CD8-positive, alpha-beta memory T cell (primary cell): ENCODE results near the gene DAP3. TPM values are rescaled to one million over a fixed set of nuclear protein-coding genes. Genes with fewer than 3 reads are reported as not detected.
A peak's percentile ranks its signal among the peaks of the same experiment; 100 is the strongest.
"Not testable (repeated sequence)": the region's sequence is repeated elsewhere in the genome, so short reads cannot be mapped to it uniquely, and the experiment has no call there.

Source experiments
- CTCF ChIA-PET: fragments of 350-600 bp; sonication (Branson Sonifier 250); formaldehyde crosslinking; loops from one replicate; lab custom pipeline; 2021; ENCODE audit warnings: antibody characterized with exemption; lab: Charles Lee
- POLR2A ChIA-PET: fragments of 350-600 bp; sonication (Branson Sonifier 250); formaldehyde crosslinking; loops from one replicate; lab custom pipeline; 2021; ENCODE audit warnings: antibody characterized with exemption; lab: Charles Lee
- DNase-seq, 5 donors: peaks; one replicate each; pipeline versions ENCODE4 v3.0.0 to v3.0.0-alpha.2; 2020 to 2022; ENCODE audit warnings: mixed read lengths in 1 of 5
- H3K27ac ChIP-seq: one replicate; pipeline ENCODE4 v1.7.0; 2013; ENCODE audit warnings: low read depth, mild to moderate bottlenecking, low read length, moderate library complexity
- H3K27me3 ChIP-seq: 2 replicates; pipeline ENCODE4 v1.7.0; 2013; ENCODE audit warnings: low read length, mild to moderate bottlenecking; ENCODE audit not compliant: insufficient read depth, poor library complexity, severe bottlenecking
- H3K36me3 ChIP-seq: 2 replicates; pipeline ENCODE4 v1.7.0; 2013; ENCODE audit warnings: mild to moderate bottlenecking, low read length, moderate library complexity; ENCODE audit not compliant: insufficient read depth
- H3K4me1 ChIP-seq: 2 replicates; pipeline ENCODE4 v1.7.0; 2013; ENCODE audit warnings: mild to moderate bottlenecking, low read length, moderate library complexity; ENCODE audit not compliant: insufficient read depth
- H3K4me3 ChIP-seq: 2 replicates; pipeline ENCODE4 v1.7.0; 2013; ENCODE audit warnings: mild to moderate bottlenecking, low read length
- H3K9me3 ChIP-seq: 2 replicates; pipeline ENCODE4 v1.7.0; 2013; ENCODE audit warnings: mild to moderate bottlenecking, low read length
- H3K27ac Mint-ChIP-seq, 8 donors: one replicate each; pipeline ENCODE4 v1.8.0; 2020 to 2021; ENCODE audit warnings: mixed read lengths in 8 of 8, mild to moderate bottlenecking in 6 of 8, inconsistent platforms in 3 of 8, moderate library complexity in 3 of 8
- H3K27me3 Mint-ChIP-seq, 2 donors: one replicate each; pipeline ENCODE4 v1.8.0; 2020 to 2021; ENCODE audit warnings: mixed read lengths in 2 of 2, mild to moderate bottlenecking in 1 of 2, moderate library complexity in 1 of 2
- H3K36me3 Mint-ChIP-seq, 3 donors: one replicate each; pipeline ENCODE4 v1.8.0; 2020 to 2021; ENCODE audit warnings: mixed read lengths in 3 of 3, inconsistent platforms in 1 of 3, mild to moderate bottlenecking in 1 of 3
- H3K4me1 Mint-ChIP-seq, 3 donors: one replicate each; pipeline ENCODE4 v1.8.0; 2020 to 2021; ENCODE audit warnings: mixed read lengths in 3 of 3, inconsistent platforms in 1 of 3, mild to moderate bottlenecking in 1 of 3
- H3K4me3 Mint-ChIP-seq, 7 donors: one replicate each; pipeline ENCODE4 v1.8.0; 2020 to 2021; ENCODE audit warnings: mixed read lengths in 7 of 7, mild to moderate bottlenecking in 6 of 7, moderate library complexity in 4 of 7, inconsistent platforms in 2 of 7
- H3K9me3 Mint-ChIP-seq, 5 donors: one replicate each; pipeline ENCODE4 v1.8.0; 2020 to 2022; ENCODE audit warnings: mixed read lengths in 5 of 5, mild to moderate bottlenecking in 3 of 5, moderate library complexity in 2 of 5, inconsistent platforms in 1 of 5
- polyA plus RNA-seq: library from polyadenylated mRNA; unstranded; fragments of 300-500 nt; fragmentation: Illumina TruSeq; gene quantifications from one replicate; pipeline ENCODE4 v1.2.3, GENCODE V29; 2021
- total RNA-seq, 2 experiments: library from RNA; stranded (reverse); gene quantifications; one replicate each; pipeline ENCODE4 v1.2.3, GENCODE V29; 2021

The DAP3 gene
- total and polyA plus RNA-seq, 3 experiments from 2014 or later, result 96.7 to 160 (median 156) TPM

DNA sequence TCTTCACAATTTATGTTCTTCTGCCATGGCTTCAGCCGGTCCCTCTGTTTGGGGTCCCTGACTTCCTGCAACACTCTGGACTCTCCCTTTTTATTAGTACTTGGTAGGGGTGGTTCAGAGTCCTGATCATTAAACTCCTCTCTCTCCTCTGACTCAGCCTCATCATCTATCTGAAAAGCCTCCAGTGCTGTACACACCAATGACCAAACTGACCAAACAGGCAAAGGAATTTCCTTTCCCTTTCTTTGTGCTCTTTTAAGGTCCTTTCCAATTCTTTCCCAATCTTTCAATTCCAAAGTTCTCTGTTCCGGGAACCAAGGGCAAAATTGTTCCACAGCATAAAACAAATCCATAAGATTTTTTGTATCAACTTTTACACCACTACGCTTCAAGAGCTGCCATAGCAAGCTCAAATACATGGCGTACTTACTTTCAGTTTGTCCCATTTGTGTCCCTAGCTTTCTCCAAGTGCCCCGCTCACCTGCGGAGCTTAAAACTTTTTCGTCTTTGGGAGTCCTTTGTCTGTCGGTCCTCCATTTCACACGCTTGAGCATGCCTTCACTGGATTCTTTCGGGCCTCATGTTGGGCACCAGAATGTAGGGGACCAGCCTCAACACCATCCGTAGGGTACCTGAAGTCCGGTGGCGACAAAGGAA lies 9.6 kb downstream of the DAP3 start:
- Histone ChIP-seq H3K4me3 (peak overlapping the region; percentile 7), H3K36me3 (no peaks in the 10 kb centered on the region), H3K27me3 (no peaks in the 10 kb centered on the region), H3K27ac (peak overlapping the region; percentile 51), H3K9me3 (no peaks in the 10 kb centered on the region), H3K4me1 (peaks cover 9% of the 10 kb centered on the region)
- no peak overlapping the region for H3K4me3 Mint-ChIP-seq
- no peaks in the 10 kb centered on the region for H3K27me3 Mint-ChIP-seq
- no peaks in the 10 kb centered on the region for H3K9me3 Mint-ChIP-seq
- CTCF ChIA-PET, result no interaction called here
- H3K27ac Mint-ChIP-seq, result peak overlapping the region in 2 of 8 donors; percentile 8 to 9
- peaks cover 45 to 71% (median 68%) of the 10 kb centered on the region in 3 donors for H3K4me1 Mint-ChIP-seq
- POLR2A ChIA-PET, result no interaction called here
- no peak for DNase-seq
- peaks cover 0 to 9% (median 5%) of the 10 kb centered on the region in 3 donors for H3K36me3 Mint-ChIP-seq

GRCh38 chr1:155699062-155699461 lies 10.2 kb downstream of the DAP3 start:
- H3K4me3 Mint-ChIP-seq, H3K9me3 Mint-ChIP-seq, H3K36me3 Mint-ChIP-seq, DNase-seq, CTCF ChIA-PET, H3K36me3 ChIP-seq, H3K27me3 Mint-ChIP-seq, H3K9me3 ChIP-seq, H3K4me3 ChIP-seq, POLR2A ChIA-PET, H3K27me3 ChIP-seq, H3K4me1 ChIP-seq: not testable (repeated sequence)
- peaks cover 42 to 70% (median 68%) of the 10 kb centered on the region in 3 donors for H3K4me1 Mint-ChIP-seq
- H3K27ac Mint-ChIP-seq, result peak overlapping the region in 1 of 8 donors; percentile 8
- H3K27ac ChIP-seq, result peak overlapping the region; percentile 51

DNA sequence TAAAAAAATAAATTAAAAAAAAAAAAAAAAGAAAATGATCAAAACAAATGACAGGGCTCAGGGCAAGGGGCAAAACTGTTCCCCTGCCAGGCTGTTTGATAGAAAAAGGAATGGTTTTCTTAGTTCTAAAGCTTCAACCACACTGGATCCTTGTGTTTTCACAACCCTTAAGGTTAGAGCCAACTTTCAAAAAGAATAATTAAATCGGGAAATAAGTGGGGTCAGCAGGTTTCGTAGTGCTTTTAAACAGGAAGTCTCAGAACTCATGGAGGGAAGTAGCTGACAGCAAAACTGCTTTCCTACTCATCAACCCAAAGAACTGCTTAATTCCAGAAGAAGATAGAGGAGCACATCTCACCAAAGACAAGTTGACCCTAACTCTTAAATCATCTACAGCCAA lies 12.8 kb downstream of the DAP3 start:
- H3K36me3 Mint-ChIP-seq, H3K27ac ChIP-seq, H3K27ac Mint-ChIP-seq, H3K36me3 ChIP-seq, H3K27me3 ChIP-seq, H3K9me3 ChIP-seq, CTCF ChIA-PET, H3K4me1 ChIP-seq, H3K9me3 Mint-ChIP-seq, H3K4me3 Mint-ChIP-seq, DNase-seq, H3K27me3 Mint-ChIP-seq, H3K4me3 ChIP-seq, POLR2A ChIA-PET: not testable (repeated sequence)
- peaks cover 22 to 57% (median 49%) of the 10 kb centered on the region in 3 donors for H3K4me1 Mint-ChIP-seq

DNA sequence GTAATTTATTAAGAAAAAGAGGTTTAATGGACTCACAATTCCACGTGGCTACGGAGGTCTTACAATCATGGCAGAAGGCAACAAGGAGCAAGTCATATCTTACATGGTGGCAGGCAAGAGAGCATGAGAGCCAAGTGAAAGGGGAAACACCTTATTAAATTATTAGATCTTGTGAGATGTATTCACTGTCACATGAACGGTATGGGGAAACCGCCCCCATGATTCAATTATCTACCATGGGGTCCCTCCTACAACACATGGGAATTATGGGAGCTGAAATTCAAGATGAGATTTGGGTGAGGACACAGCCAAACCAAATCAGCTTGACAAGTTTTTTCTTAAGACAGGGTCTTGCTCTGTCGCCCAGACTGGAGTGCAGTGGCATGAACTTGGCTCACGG lies 14.3 kb downstream of the DAP3 start:
- ChIA-PET CTCF (no interaction called here), POLR2A (no interaction called here)
- peaks cover 0 to 8% (median 3%) of the 10 kb centered on the region in 3 donors for H3K36me3 Mint-ChIP-seq
- no peaks in the 10 kb centered on the region for H3K27me3 ChIP-seq
- H3K4me1 ChIP-seq, result no peaks in the 10 kb centered on the region
- no peak overlapping the region for H3K27ac ChIP-seq
- no peaks in the 10 kb centered on the region for H3K36me3 ChIP-seq
- H3K27me3 Mint-ChIP-seq, result no peaks in the 10 kb centered on the region
- H3K9me3 Mint-ChIP-seq, result no peaks in the 10 kb centered on the region
- DNase-seq, result no peak
- H3K4me3 Mint-ChIP-seq, result no peak overlapping the region
- H3K4me1 Mint-ChIP-seq, result peaks cover 18 to 53% (median 43%) of the 10 kb centered on the region in 3 donors
- H3K9me3 ChIP-seq, result no peaks in the 10 kb centered on the region
- no peak overlapping the region for H3K4me3 ChIP-seq
- peak overlapping the region in 4 of 8 donors; percentile 7 to 82 (median 48) for H3K27ac Mint-ChIP-seq

DNA sequence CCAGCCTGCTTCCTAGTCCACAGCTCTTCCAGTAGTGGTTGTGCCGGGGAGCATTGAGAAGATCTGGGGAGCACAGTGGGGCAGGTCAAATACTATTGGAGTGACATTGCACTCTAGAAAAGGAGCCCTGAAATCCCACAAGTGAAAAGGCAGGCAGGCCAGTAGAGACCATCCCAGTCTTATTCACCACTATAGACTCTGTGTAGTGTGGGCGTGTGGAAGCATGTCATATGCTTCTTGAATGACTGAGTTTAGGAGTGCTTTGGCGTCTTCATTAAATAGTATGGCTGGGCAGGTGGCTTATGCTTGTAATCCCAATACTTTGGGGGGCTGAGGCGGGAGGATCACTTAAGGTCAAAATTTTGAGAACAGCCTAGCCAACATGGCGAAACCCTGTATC lies 15.5 kb downstream of the DAP3 start:
- CTCF ChIA-PET, H3K4me3 Mint-ChIP-seq, H3K9me3 ChIP-seq, H3K4me1 ChIP-seq, POLR2A ChIA-PET, H3K9me3 Mint-ChIP-seq, H3K27me3 ChIP-seq, H3K36me3 ChIP-seq, H3K27ac ChIP-seq, H3K27me3 Mint-ChIP-seq, H3K4me3 ChIP-seq, DNase-seq: not testable (repeated sequence)
- Mint-ChIP-seq H3K27ac (peak overlapping the region in 5 of 8 donors; percentile 2 to 77 (median 43)), H3K36me3 (peaks cover 0 to 11% (median 3%) of the 10 kb centered on the region in 3 donors), H3K4me1 (peaks cover 17 to 46% (median 31%) of the 10 kb centered on the region in 3 donors)

DNA sequence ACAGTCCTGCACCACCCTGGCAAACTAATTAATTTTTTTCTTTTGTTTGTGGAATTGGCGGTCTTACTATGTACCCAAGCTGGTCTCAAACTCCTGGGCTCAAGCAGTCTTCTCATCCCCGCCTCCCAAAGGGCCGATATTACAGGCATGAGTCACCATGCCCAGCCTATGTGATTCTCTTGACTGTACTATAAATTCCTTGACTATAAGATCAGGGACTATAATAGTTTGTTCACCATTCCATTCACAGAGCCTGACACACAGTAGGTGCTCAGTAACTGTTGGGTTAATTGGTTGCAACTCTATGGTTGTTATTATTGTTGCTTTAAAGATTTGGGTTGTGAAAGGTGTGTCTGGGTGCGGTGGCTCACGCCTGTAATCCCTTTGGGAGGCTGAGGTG lies 17.2 kb downstream of the DAP3 start:
- Mint-ChIP-seq H3K36me3 (peaks cover 0 to 19% (median 3%) of the 10 kb centered on the region in 3 donors), H3K27me3 (no peaks in the 10 kb centered on the region), H3K27ac (peak overlapping the region in 1 of 8 donors; percentile 64), H3K4me1 (peaks cover 14 to 41% (median 24%) of the 10 kb centered on the region in 3 donors), H3K4me3 (no peak overlapping the region), H3K9me3 (no peaks in the 10 kb centered on the region)
- CTCF ChIA-PET, result no interaction called here
- H3K9me3 ChIP-seq, result no peaks in the 10 kb centered on the region
- no peak overlapping the region for H3K27ac ChIP-seq
- no peaks in the 10 kb centered on the region for H3K27me3 ChIP-seq
- DNase-seq, result no peak
- H3K4me1 ChIP-seq, result no peaks in the 10 kb centered on the region
- POLR2A ChIA-PET, result no interaction called here
- no peaks in the 10 kb centered on the region for H3K36me3 ChIP-seq
- no peak overlapping the region for H3K4me3 ChIP-seq

GRCh38 chr1:155709391-155709790 lies 20.5 kb downstream of the DAP3 start:
- POLR2A ChIA-PET, result no interaction called here

GRCh38 chr1:155711457-155711856 lies 22.6 kb downstream of the DAP3 start:
- H3K27me3 Mint-ChIP-seq, H3K4me3 ChIP-seq, H3K27ac ChIP-seq, DNase-seq, H3K4me3 Mint-ChIP-seq, POLR2A ChIA-PET, H3K27me3 ChIP-seq, H3K9me3 ChIP-seq, H3K4me1 ChIP-seq, H3K9me3 Mint-ChIP-seq, CTCF ChIA-PET: not testable (repeated sequence)
- Mint-ChIP-seq H3K27ac (peak overlapping the region in 1 of 8 donors; percentile 33), H3K4me1 (peaks cover 8 to 19% (median 19%) of the 10 kb centered on the region in 3 donors), H3K36me3 (peaks cover 0 to 45% (median 14%) of the 10 kb centered on the region in 3 donors)
- peaks cover 13% of the 10 kb centered on the region for H3K36me3 ChIP-seq

More at GRCh38 chr1:155709391-155709790, 20.5 kb downstream of the DAP3 start:
- H3K4me3 Mint-ChIP-seq, result no peak overlapping the region
- Histone ChIP-seq H3K9me3 (no peaks in the 10 kb centered on the region), H3K27me3 (no peaks in the 10 kb centered on the region), H3K36me3 (peaks cover 10% of the 10 kb centered on the region), H3K4me1 (no peaks in the 10 kb centered on the region), H3K27ac (no peak overlapping the region), H3K4me3 (no peak overlapping the region)
- CTCF ChIA-PET, result interaction anchor here (1.3 kb wide), 1 partner anchor 34 kb away, joined by 3 read pairs; no protein-coding TSS in a partner anchor
- H3K27ac Mint-ChIP-seq, result no peak overlapping the region
- peaks cover 8 to 24% (median 16%) of the 10 kb centered on the region in 3 donors for H3K4me1 Mint-ChIP-seq
- no peaks in the 10 kb centered on the region for H3K27me3 Mint-ChIP-seq
- DNase-seq, result no peak
- H3K9me3 Mint-ChIP-seq, result no peaks in the 10 kb centered on the region
- H3K36me3 Mint-ChIP-seq, result peaks cover 0 to 35% (median 7%) of the 10 kb centered on the region in 3 donors
